HG03066 (cell line): Measurements from ENCODE around the gene GSTM1.

Experiments
- ATAC-seq: cut with Tn5 transposase; IDR thresholded peaks from one replicate; pipeline ENCODE4 v1.9.1; 2021; ENCODE audit warnings: low read depth; ENCODE audit not compliant: unreplicated experiment

The GSTM1 gene

DNA sequence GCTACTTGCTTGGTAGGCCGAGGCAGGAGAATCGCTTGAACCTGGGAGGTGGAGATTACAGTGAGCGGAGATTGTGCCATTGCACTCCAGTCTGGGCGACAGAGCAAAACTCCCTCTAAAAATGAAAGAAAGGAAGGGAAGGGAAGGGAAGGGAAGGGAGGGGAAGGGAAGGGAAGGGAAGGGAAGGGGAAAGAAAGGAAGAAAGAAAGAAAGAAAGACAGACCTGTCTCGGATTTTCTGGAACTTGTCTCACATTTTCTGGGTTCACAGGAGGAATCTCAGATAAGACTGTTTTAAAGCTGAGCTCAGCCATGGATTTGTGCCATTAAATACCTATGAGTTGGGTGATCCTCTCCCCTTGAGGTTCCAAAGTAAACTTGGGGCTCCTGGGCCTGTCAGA is 37.3 kb downstream of the GSTM1 start:
- no peak for ATAC-seq

DNA sequence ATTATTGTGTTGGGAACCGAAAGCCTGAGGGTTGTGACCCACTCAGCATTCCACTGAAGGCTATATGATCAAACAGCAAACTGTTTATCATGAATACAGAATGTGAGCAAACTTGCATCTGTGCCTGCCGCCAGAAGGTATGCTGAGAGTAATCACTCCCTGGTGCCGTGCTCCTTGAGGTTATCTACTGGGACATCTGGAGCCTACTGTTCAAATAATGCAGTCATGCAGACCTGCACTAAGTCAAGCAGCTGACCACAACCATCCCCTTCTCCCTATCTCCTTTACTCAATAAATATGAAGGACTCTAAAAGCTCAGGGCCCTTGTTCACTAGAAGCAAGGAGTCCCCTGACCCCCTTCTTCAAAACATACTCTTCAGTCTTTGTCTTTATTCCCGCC is 37.9 kb downstream of the GSTM1 start:
- no peak for ATAC-seq

DNA sequence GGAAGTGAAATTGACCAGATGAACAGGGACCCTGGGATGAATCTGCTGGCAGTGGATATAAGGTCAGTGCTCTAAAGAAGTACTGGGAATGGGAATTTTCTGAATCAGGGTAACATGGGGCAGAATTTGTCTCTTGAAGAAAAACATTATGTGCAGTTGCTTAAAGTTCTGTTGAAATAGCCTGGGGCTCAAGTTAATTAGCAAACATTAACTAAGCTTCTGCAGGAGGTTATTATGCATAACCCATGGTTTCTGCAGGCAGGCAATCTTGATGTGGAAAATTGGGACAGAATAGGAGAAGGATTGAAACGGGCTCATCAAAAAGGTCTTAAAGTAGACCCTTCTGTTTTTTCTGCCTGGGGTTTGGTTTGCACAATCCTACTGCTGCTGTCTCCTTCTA is 38.4 kb downstream of the GSTM1 start:
- ATAC-seq = no peak

DNA sequence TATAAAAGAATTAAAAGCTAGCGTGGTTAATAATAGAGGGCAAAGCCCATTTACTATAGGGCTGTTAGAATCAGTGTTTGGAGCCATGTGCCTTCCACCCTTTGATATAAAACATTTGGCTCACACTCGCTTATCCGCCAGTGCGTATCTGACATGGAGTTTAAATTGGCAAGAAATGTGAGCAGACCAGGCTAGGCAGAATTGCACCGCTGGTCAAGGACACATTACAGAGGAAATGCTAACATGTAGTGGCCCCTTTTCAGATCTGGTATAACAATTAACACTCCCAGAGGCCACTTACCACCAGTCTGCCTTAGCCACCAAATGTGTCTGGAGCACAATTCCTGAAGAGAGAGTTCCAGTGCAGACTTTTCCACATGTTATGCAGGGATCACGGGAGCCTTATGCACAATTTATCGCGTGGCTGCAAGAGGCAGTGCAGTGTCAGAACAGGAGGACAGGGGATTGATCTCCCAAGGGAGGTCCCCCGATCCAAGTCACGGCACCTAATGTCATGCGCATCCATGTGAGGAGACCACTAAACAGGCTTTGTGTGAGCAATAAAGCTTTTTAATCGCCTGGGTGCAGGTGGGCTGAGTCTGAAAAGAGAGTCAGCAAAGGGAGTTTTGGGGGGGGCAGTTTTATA is 39.2 kb downstream of the GSTM1 start:
- no peak for ATAC-seq

DNA sequence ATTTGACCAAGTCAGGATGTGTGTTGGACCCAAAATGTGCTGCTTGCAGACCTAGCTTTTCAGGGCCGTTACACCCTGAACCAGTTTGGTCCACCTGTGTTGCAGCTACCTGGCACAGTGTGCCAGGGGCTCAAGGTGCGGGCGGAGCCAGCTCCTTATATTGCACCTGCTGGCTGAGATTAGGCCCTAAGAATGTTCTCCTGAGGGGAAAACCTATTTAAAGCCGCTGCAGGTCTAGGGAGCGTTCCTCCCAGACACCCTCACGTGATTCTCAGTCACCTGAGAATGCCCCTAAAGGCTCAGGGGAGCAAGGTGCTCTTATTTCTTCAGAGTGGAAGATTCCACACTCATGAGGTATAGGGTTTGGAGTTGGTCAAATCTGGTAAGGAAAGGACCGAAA is 41.3 kb downstream of the GSTM1 start:
- no peak for ATAC-seq

DNA sequence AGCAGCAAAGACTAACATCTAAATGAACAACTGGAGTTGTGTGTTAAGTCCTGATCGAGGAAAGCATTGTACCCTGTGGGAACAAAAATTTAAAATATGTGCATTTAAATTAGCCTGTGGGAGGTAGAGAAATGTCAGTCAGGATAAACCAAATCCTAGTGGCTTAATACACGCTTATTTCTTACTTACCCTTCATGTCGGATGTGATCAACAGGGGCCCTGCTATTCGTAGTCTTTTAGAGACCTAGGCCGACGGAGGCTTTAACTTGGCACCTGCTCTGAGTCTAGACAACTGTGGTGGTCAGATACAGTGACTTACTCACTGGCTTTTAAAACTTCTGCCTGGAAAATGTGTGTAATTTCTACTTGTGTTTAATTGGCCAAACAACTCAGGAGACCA is 43.0 kb downstream of the GSTM1 start:
- ATAC-seq = no peak

DNA sequence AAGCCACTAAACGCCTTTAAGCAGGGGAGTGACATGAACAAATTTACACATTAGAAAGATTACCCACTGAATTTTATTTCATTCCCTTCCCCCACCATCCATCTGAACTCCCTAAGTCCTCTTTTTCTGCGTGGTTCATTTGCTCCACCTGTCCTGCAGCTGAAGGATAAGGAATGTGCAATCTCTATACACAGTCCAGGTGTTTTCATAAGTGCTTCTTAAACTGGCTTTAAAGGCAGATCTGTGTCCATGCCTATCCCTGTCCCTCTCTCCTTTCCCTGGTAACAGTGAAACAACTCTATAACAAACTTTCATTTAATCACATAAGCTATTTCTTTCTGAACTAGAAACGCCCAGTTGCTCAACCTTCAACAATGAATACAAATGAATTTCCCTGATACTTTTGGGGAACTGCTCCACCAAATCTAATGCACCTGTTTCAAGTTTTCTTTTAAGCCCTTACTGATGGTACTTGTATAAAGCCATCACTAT is 44.8 kb downstream of the GSTM1 start:
- ATAC-seq = no peak

DNA sequence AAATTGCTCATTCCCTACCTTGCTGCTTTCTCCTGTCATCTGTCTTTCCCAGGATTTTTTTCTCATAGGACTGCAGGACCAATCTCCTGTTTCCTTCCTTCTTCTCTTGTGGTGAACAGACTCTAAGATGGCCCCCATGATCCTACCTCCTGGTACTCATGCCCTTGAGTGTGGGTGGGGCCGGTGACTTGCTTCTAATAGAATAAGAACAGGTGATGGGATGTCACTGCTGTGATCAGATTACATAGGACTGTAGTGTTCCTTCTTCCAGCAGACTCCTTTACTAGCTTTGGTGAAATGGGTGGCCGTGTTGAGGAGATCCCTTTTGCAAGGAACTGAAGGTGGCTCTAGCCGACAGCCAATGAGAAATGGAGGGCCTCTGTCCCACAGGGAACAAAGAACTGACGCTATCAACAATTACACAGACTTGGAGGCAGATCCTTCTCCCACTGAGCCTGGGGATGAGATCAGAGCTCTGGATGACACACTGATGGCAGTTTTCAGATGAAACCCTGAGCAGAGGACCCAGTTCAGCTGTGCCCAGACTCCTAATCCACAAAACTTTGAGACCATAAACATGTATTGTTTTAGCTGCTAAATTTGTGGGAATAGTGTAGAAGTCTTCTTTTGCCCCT is 45.7 kb downstream of the GSTM1 start:
- no peak for ATAC-seq

DNA sequence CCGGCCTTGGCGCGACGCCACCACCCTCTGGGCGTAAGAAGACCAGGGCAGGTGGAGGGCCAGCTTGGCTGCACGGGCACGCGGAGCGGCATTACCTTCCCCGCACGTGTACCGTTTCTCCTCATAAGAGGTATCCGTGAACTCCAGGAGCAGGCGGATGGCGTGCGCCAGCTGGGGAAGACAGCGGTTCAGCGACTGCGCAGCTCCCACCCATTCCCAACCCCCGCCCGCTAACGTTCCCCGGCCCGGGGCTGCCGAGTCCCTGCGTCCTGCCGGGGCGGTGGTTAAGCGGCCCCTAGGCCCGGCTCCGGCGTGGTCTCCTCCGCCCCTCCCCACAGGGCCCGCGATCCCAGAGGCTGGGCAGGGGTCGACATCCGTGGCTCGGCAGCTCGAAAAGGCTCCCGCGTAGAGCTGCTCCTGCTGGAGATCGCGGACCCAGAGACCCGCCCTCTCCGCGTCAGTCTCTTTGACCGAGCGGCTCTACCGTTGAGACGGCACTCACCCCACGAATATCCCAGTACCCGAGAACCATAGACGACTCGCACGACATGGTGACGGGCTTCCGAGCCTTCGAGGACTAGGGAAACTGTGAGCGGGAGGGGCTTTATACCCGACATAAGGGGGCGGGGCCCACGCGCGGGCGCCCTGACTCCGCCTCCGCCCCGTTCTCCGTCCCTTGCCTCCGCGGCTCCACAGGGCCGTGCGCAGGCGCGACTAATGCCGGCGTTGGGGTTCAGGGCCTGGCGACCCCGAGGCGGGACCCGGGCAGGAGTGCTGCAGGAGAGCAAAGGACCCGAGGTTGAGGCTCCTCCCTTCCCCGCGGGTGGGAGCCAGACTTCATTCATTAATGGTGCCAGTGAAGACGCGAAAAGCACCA is 52.4 kb downstream of the GSTM1 start:
- peak; percentile 95 for ATAC-seq

DNA sequence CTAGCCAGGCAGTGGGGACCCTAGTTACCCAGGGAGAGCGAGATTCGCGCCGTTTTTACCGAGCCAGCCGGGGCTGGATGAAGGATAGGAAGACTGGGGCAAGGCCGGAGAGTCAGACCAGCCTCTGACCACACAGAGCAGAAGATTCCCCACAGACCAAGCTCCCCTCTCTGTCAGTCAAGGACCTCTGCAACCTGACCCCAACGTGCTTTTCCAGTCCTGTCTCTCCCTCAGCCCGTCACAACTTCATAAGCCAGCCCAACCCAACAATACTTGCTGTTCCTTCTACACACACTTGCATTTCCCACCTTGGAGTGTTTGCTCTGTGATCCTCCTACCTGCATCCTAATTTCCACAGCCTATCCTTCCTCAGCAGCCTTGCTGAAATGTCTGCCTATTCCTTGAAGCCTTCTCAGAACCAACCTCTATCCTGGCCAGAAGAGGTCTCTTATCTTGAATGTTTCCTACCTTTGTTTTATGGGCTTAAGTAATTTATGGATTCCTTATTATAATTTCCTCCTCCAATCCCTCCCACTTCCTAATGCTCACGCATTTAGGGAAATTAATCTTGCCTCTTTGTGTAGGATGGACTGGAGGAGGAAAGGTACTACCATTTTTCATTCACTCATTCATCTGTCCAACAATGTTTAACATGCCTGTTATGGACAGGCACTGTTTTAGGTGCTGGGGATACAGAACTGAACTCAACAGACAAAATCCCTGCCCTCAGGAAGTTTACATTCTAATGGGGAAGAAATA is 53.2 kb downstream of the GSTM1 start, which contains the start of gene GSTM3:
TSS of gene GSTM3 (minus strand) at position 424 of the 759 bp plus-strand sequence. CDS start 751 bp downstream, outside the sequence.
- ATAC-seq = peak; percentile 21
